ENCODE data around the gene ANXA10.

- TF ChIP-seq, protein P1, sequence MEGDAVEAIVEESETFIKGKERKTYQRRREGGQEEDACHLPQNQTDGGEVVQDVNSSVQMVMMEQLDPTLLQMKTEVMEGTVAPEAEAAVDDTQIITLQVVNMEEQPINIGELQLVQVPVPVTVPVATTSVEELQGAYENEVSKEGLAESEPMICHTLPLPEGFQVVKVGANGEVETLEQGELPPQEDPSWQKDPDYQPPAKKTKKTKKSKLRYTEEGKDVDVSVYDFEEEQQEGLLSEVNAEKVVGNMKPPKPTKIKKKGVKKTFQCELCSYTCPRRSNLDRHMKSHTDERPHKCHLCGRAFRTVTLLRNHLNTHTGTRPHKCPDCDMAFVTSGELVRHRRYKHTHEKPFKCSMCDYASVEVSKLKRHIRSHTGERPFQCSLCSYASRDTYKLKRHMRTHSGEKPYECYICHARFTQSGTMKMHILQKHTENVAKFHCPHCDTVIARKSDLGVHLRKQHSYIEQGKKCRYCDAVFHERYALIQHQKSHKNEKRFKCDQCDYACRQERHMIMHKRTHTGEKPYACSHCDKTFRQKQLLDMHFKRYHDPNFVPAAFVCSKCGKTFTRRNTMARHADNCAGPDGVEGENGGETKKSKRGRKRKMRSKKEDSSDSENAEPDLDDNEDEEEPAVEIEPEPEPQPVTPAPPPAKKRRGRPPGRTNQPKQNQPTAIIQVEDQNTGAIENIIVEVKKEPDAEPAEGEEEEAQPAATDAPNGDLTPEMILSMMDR (IDR thresholded peaks at IDR 0.05; ENCODE audit: low read depth, low read length): peak; percentile 11; the same call in 1 of the 2 replicates
- no peak for TF ChIP-seq EZH2phosphoT487 (IDR thresholded peaks at IDR 0.05; ENCODE audit: low read depth)
Observed at GRCh38 chr4:168057412-168057811, 34.9 kb upstream of the ANXA10 start.
